HepG2 (cell line): ENCODE results near the gene TNS4.

Experiments
- HOXA5 ChIP-seq: sonication (generic); formaldehyde crosslinking; IDR thresholded peaks from 2 replicates; pipeline ENCODE4 v1.4.0; 2020; ENCODE audit warnings: missing genetic modification reagents
- POLR2A ChIP-seq, 2 experiments: IDR thresholded peaks; 2 replicates each; pipeline ENCODE4 v1.6.1; 2011; ENCODE audit warnings: low read depth in 2 of 2, low read length in 2 of 2, mild to moderate bottlenecking in 1 of 2, moderate library complexity in 1 of 2; ENCODE audit not compliant: insufficient read depth in 1 of 2
- POLR2AphosphoS5 ChIP-seq: IDR thresholded peaks from 2 replicates; pipeline ENCODE4 v1.6.1; 2012; ENCODE audit warnings: low read depth, low read length
- ZFX ChIP-seq: sonication (generic); formaldehyde crosslinking; IDR thresholded peaks from 2 replicates; pipeline ENCODE4 v1.4.0; 2020; ENCODE audit warnings: mild to moderate bottlenecking, low read depth, missing genetic modification reagents, moderate library complexity
- TF ChIP-seq, protein P1 (sequence below): IDR thresholded peaks from 2 replicates; pipeline ENCODE4 v1.6.1; 2016; ENCODE audit warnings: low read depth

DNA sequence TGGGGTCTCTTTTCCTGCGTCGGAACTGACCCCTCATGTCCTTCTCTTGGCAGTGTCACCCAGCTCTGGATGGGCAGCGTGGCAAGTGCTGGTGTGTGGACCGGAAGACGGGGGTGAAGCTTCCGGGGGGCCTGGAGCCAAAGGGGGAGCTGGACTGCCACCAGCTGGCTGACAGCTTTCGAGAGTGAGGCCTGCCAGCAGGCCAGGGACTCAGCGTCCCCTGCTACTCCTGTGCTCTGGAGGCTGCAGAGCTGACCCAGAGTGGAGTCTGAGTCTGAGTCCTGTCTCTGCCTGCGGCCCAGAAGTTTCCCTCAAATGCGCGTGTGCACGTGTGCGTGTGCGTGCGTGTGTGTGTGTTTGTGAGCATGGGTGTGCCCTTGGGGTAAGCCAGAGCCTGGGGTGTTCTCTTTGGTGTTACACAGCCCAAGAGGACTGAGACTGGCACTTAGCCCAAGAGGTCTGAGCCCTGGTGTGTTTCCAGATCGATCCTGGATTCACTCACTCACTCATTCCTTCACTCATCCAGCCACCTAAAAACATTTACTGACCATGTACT lies 44.9 kb downstream of the TNS4 start:
- no peak for TF ChIP-seq HOXA5 (CRISPR knock-in tag)
- TF ChIP-seq, protein P1, sequence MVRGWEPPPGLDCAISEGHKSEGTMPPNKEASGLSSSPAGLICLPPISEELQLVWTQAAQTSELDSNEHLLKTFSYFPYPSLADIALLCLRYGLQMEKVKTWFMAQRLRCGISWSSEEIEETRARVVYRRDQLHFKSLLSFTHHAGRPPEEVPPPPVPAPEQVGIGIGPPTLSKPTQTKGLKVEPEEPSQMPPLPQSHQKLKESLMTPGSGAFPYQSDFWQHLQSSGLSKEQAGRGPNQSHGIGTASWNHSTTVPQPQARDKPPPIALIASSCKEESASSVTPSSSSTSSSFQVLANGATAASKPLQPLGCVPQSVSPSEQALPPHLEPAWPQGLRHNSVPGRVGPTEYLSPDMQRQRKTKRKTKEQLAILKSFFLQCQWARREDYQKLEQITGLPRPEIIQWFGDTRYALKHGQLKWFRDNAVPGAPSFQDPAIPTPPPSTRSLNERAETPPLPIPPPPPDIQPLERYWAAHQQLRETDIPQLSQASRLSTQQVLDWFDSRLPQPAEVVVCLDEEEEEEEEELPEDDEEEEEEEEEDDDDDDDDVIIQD (CRISPR knock-in tag): no peak
- TF ChIP-seq POLR2A (IDR thresholded peaks at IDR 0.05; ENCODE audit: insufficient read depth in 1 of 2, low read depth in 2 of 2, low read length in 2 of 2): no peak
- TF ChIP-seq ZFX (CRISPR knock-in tag): no peak
- TF ChIP-seq POLR2AphosphoS5: no peak
